ENCODE data around the gene ACBD4. TPM values are rescaled to one million over a fixed set of nuclear protein-coding genes. Genes with fewer than 3 reads are reported as not detected.

Gene ACBD4
- total RNA-seq, 6 experiments from 2014 or later: 5.0 to 8.0 (median 6.5) TPM

- TF ChIP-seq, protein P1, sequence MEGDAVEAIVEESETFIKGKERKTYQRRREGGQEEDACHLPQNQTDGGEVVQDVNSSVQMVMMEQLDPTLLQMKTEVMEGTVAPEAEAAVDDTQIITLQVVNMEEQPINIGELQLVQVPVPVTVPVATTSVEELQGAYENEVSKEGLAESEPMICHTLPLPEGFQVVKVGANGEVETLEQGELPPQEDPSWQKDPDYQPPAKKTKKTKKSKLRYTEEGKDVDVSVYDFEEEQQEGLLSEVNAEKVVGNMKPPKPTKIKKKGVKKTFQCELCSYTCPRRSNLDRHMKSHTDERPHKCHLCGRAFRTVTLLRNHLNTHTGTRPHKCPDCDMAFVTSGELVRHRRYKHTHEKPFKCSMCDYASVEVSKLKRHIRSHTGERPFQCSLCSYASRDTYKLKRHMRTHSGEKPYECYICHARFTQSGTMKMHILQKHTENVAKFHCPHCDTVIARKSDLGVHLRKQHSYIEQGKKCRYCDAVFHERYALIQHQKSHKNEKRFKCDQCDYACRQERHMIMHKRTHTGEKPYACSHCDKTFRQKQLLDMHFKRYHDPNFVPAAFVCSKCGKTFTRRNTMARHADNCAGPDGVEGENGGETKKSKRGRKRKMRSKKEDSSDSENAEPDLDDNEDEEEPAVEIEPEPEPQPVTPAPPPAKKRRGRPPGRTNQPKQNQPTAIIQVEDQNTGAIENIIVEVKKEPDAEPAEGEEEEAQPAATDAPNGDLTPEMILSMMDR (IDR thresholded peaks at IDR 0.05): no peak
- Mint-ChIP-seq H3K9me3 (peaks cover 5% of the 10 kb centered on the region), H3K4me1 (ENCODE audit: low read depth) (peaks cover 31% of the 10 kb centered on the region), H3K27me3 (ENCODE audit: insufficient read depth) (peaks cover 22% of the 10 kb centered on the region), H3K36me3 (ENCODE audit: low read depth) (peaks cover 38% of the 10 kb centered on the region), H3K27ac (peak overlapping the region; percentile 100), H3K4me3 (peak overlapping the region; percentile 96)
- no peak for DNase-seq
Measured at GRCh38 chr17:45149669-45150664, 14.5 kb downstream of the ACBD4 start.

GRCh38 chr17:45150911-45151809, 15.7 kb downstream of the ACBD4 start:
- H3K4me1 Mint-ChIP-seq (ENCODE audit: low read depth): peaks cover 27% of the 10 kb centered on the region

GRCh38 chr17:45155029-45155428, 19.5 kb downstream of the ACBD4 start:
- peaks cover 37% of the 10 kb centered on the region for H3K4me1 Mint-ChIP-seq (ENCODE audit: low read depth)
- no peak for DNase-seq
- no peak overlapping the region for H3K4me3 Mint-ChIP-seq
- no peak overlapping the region for H3K27ac Mint-ChIP-seq
- 0 out of 2 replicates have a peak, but pooled peaks cover 2% of the 10 kb centered on the region for H3K27me3 Mint-ChIP-seq (ENCODE audit: insufficient read depth)
- TF ChIP-seq, protein P1 (IDR thresholded peaks at IDR 0.05): no peak
- no peaks in the 10 kb centered on the region for H3K9me3 Mint-ChIP-seq
- H3K36me3 Mint-ChIP-seq (ENCODE audit: low read depth): peaks cover 35% of the 10 kb centered on the region

More at GRCh38 chr17:45150911-45151809, 15.7 kb downstream of the ACBD4 start:
- Mint-ChIP-seq H3K9me3 (peaks cover 5% of the 10 kb centered on the region), H3K4me3 (peak overlapping the region; percentile 96), H3K27ac (peak overlapping the region; percentile 75), H3K36me3 (ENCODE audit: low read depth) (peaks cover 39% of the 10 kb centered on the region), H3K27me3 (ENCODE audit: insufficient read depth) (peaks cover 19% of the 10 kb centered on the region)
- TF ChIP-seq, protein P1 (IDR thresholded peaks at IDR 0.05): no peak
- DNase-seq: no peak

GRCh38 chr17:45155483-45155882, 20.0 kb downstream of the ACBD4 start:
- no peaks in the 10 kb centered on the region for H3K9me3 Mint-ChIP-seq
- H3K4me1 Mint-ChIP-seq (ENCODE audit: low read depth): peaks cover 40% of the 10 kb centered on the region
- H3K4me3 Mint-ChIP-seq: no peak overlapping the region
- no peak overlapping the region for H3K27ac Mint-ChIP-seq
- no peak for DNase-seq
- H3K27me3 Mint-ChIP-seq (ENCODE audit: insufficient read depth): 0 out of 2 replicates have a peak, but pooled peaks cover 2% of the 10 kb centered on the region
- H3K36me3 Mint-ChIP-seq (ENCODE audit: low read depth): peaks cover 35% of the 10 kb centered on the region
- TF ChIP-seq, protein P1 (IDR thresholded peaks at IDR 0.05): no peak

- Mint-ChIP-seq H3K36me3 (ENCODE audit: low read depth) (peaks cover 30% of the 10 kb centered on the region), H3K9me3 (no peaks in the 10 kb centered on the region), H3K4me1 (ENCODE audit: low read depth) (peaks cover 35% of the 10 kb centered on the region), H3K27me3 (ENCODE audit: insufficient read depth) (0 out of 2 replicates have a peak, but pooled peaks cover 2% of the 10 kb centered on the region), H3K27ac (no peak overlapping the region), H3K4me3 (no peak overlapping the region)
- DNase-seq: no peak
- TF ChIP-seq, protein P1 (IDR thresholded peaks at IDR 0.05): no peak
Measured at GRCh38 chr17:45156242-45156641, 20.8 kb downstream of the ACBD4 start.
